Vagina (tissue), 2 donors: ENCODE data around the gene ZP4.
"Not testable (repeated sequence)": the region's sequence is repeated elsewhere in the genome, so short reads cannot be mapped to it uniquely, and the experiment has no call there.

Source experiments
- POLR2A ChIP-seq, 2 donors: fragments of 450-650 bp; IDR thresholded peaks; one replicate each; pipeline ENCODE4 v1.6.1; 2017; ENCODE audit warnings: antibody characterized with exemption in 2 of 2, mild to moderate bottlenecking in 2 of 2, moderate library complexity in 2 of 2
- POLR2AphosphoS5 ChIP-seq, 2 donors: sonication (generic); formaldehyde crosslinking; IDR thresholded peaks; one replicate each; pipeline ENCODE4 v1.9.0; 2017; ENCODE audit warnings: antibody characterized with exemption in 2 of 2, mild to moderate bottlenecking in 2 of 2, low read depth in 1 of 2; ENCODE audit not compliant: insufficient read depth in 1 of 2
- TF ChIP-seq, protein P1 (sequence below), 3 experiments: fragments of 450-650 bp in 2 of 3; fragments of 200-600 bp in 1 of 3; sonication (generic) in 1 of 3; IDR thresholded peaks; one replicate each; pipeline ENCODE4 v1.5.1; 2017 to 2019; ENCODE audit warnings: antibody characterized with exemption in 3 of 3, mild to moderate bottlenecking in 2 of 3, moderate library complexity in 2 of 3

DNA sequence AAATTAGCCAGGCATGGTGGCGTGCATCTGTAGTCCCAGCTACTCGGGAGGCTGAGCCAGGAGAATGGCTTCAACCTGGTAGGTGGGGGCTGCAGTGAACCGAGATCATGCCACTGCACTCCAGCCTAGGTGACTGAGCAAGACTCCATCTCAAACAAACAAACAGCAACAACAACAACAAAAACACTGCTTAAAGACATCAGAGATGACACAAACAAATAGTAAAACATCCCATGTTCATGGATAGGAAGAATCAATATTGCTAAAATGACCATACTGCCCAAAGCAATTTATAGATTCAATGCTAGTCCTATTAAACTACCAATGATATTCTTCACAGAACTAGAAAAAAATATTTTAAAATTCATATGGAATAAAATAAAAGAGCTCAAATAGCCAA, 47.2 kb downstream of the ZP4 start:
- TF ChIP-seq, protein P1, sequence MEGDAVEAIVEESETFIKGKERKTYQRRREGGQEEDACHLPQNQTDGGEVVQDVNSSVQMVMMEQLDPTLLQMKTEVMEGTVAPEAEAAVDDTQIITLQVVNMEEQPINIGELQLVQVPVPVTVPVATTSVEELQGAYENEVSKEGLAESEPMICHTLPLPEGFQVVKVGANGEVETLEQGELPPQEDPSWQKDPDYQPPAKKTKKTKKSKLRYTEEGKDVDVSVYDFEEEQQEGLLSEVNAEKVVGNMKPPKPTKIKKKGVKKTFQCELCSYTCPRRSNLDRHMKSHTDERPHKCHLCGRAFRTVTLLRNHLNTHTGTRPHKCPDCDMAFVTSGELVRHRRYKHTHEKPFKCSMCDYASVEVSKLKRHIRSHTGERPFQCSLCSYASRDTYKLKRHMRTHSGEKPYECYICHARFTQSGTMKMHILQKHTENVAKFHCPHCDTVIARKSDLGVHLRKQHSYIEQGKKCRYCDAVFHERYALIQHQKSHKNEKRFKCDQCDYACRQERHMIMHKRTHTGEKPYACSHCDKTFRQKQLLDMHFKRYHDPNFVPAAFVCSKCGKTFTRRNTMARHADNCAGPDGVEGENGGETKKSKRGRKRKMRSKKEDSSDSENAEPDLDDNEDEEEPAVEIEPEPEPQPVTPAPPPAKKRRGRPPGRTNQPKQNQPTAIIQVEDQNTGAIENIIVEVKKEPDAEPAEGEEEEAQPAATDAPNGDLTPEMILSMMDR (IDR thresholded peaks at IDR 0.05) = not testable (repeated sequence)
- TF ChIP-seq POLR2A (IDR thresholded peaks at IDR 0.05); POLR2AphosphoS5 (IDR thresholded peaks at IDR 0.05; ENCODE audit: insufficient read depth in 1 of 2, low read depth in 1 of 2): not testable (repeated sequence)
